Common myeloid progenitor, CD34-positive (primary cell): ENCODE measurements around the gene GUCD1.

Experiments
- CTCF ChIA-PET: fragments of 350-600 bp; sonication (Branson Sonifier 250); formaldehyde crosslinking; loops from one replicate; lab custom pipeline; 2021; ENCODE audit warnings: antibody characterized with exemption; lab: Charles Lee
- POLR2A ChIA-PET: fragments of 350-600 bp; sonication (Branson Sonifier 250); formaldehyde crosslinking; loops from one replicate; lab custom pipeline; 2021; ENCODE audit warnings: antibody characterized with exemption; lab: Charles Lee
- DNase-seq, 3 donors: peaks; one replicate each; pipeline versions ENCODE4 v3.0.0 to v3.0.0-alpha.2; 2013
- H3K27ac ChIP-seq, 2 experiments: 1 replicate in 1 of 2; 2 replicates in 1 of 2; pipeline ENCODE4 v1.7.0; 2013; ENCODE audit warnings: inconsistent platforms in 2 of 2, low read length in 2 of 2, mild to moderate bottlenecking in 2 of 2, low read depth in 1 of 2, moderate library complexity in 1 of 2; ENCODE audit not compliant: severe bottlenecking in 2 of 2, insufficient read depth in 1 of 2, poor library complexity in 1 of 2
- H3K27me3 ChIP-seq, 5 experiments: replicated peaks in 2 of 5; 1 replicate in 3 of 5; 2 replicates in 2 of 5; pipeline versions ENCODE4 v1.6.1 to v1.7.0; 2013; ENCODE audit warnings: low read length in 4 of 5, mild to moderate bottlenecking in 2 of 5, moderate library complexity in 2 of 5, inconsistent platforms in 1 of 5; ENCODE audit not compliant: insufficient read depth in 5 of 5, control insufficient read depth in 4 of 5
- H3K36me3 ChIP-seq, 4 experiments: 1 replicate in 2 of 4; 2 replicates in 2 of 4; pipeline versions ENCODE4 v1.6.1 to v1.7.0; 2013; ENCODE audit warnings: low read length in 3 of 4, control low read depth in 1 of 4, mild to moderate bottlenecking in 1 of 4; ENCODE audit not compliant: control insufficient read depth in 4 of 4, insufficient read depth in 4 of 4
- H3K4me1 ChIP-seq, 4 experiments: 1 replicate in 3 of 4; 2 replicates in 1 of 4; pipeline versions ENCODE4 v1.6.1 to v1.7.1; 2013; ENCODE audit warnings: low read length in 3 of 4, mild to moderate bottlenecking in 3 of 4, control low read depth in 1 of 4, inconsistent platforms in 1 of 4, moderate library complexity in 1 of 4; ENCODE audit not compliant: control insufficient read depth in 4 of 4, insufficient read depth in 4 of 4; ENCODE audit errors: control extremely low read depth in 1 of 4
- H3K4me3 ChIP-seq, 7 experiments: 1 replicate in 4 of 7; 2 replicates in 3 of 7; pipeline versions ENCODE4 v1.5.1 to v1.7.0; 2013; ENCODE audit warnings: mild to moderate bottlenecking in 7 of 7, low read length in 6 of 7, moderate library complexity in 6 of 7, inconsistent platforms in 2 of 7, low read depth in 2 of 7, control low read depth in 1 of 7; ENCODE audit not compliant: insufficient read depth in 4 of 7, control insufficient read depth in 1 of 7; ENCODE audit errors: extremely low read depth in 1 of 7
- H3K9me3 ChIP-seq, 5 experiments: 1 replicate in 4 of 5; 2 replicates in 1 of 5; pipeline versions ENCODE4 v1.6.1 to v1.7.1; 2013; ENCODE audit warnings: low read length in 4 of 5, mild to moderate bottlenecking in 2 of 5, inconsistent platforms in 1 of 5, low read depth in 1 of 5, moderate library complexity in 1 of 5; ENCODE audit not compliant: control insufficient read depth in 4 of 5, insufficient read depth in 2 of 5; ENCODE audit errors: control extremely low read depth in 1 of 5
- WGBS: methylation state at CpG from one replicate; pipeline ENCODE4 v1.1.5; 2013; ENCODE audit not compliant: insufficient coverage; 5-methylcytosine and 5-hydroxymethylcytosine counted together

Gene GUCD1

DNA sequence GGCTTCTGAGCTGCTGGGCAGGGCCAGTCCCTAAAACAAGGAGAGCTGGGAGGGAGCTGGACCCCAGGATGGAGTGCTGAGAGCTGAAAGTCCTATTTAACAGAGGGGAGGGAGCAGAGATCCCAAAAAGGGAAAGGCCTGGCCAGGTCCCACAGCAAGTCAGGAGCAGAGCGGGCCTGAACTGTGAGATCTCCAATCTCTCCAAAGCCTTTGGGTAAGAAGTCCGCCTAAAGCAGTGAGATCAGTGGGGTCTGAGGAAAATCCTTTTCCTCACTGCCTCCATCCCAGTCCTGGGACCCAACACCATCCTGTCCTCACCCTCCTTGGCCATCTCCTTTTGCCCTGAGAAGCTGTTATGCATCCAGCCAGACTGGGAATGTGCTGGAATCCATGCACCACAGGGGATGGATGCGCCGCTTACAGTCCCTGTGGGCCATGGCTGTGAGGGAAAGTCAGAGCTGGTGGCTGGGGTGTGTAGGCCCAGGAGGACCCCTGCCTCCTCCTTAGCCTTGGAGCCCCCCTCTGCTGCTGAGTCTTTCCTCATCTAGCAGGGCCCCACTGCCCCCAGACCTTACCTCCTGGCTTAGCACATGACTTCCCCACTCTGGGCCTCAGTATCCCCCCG, 29.3 kb upstream of the GUCD1 start:
- no peaks in the 10 kb centered on the region for H3K9me3 ChIP-seq
- POLR2A ChIA-PET, result no interaction called here
- H3K36me3 ChIP-seq, result peaks cover 0 to 18% (median 4%) of the 10 kb centered on the region in 4 experiments
- 98% methylated on average over 4 of the region's 5 CpGs for WGBS
- H3K27me3 ChIP-seq, result no peaks in the 10 kb centered on the region
- no peak overlapping the region for H3K27ac ChIP-seq
- no peak for DNase-seq
- CTCF ChIA-PET, result interaction anchor here (0.8 to 1.4 kb wide), 2 partner anchors 12 to 19 kb away, joined by 3 to 4 read pairs; no protein-coding TSS in a partner anchor
- no peaks in the 10 kb centered on the region for H3K4me1 ChIP-seq
- H3K4me3 ChIP-seq, result no peak overlapping the region

DNA sequence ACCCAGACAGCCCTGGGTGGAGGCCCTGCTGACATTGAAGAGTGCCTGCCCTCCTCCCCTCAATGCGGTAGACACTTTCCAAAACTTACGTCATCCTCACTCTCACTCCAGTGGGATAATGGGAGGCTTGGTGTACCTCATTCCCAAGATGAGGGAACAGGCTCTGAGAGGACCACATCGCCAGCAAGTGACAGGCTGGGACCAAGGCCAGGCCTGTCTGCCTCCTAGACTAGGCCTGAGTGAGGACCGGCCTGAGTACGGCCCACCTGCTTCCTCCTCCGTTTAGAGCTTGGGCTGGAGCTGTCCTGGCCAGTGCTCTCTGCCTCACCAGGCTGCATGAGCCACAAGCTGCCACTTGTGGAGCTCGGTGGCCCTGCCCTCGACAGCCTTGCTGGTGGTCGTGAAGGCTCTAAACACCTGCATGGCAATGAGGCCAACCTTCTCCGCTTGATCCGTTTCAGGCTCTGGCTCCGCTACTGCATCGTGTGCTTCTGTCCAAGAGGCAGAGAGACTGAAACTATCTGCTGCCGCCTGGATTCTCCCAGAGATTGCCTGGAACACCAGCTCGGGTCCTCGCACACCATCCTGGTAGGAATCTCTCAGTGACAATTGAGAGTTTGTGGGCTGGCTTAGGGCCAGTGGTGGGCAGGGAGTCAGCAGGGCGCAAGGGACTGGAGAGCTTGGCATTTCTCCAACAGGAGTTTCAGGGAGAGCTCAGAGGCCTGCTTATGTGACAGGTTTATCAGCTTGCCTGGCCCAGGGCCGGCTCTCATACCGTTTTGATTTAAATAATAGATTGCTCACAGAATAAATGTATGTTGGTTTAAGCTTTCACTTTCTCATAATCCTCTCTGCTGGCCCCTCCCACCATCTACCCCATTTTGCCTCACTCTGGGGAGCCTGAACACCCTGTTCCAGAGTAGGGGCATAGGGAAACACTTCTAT, 28.6 kb upstream of the GUCD1 start:
- 93% methylated on average over 15 of the region's 19 CpGs for WGBS
- POLR2A ChIA-PET, result no interaction called here
- Histone ChIP-seq H3K36me3 (peaks cover 0 to 18% (median 4%) of the 10 kb centered on the region in 4 experiments), H3K4me3 (no peak overlapping the region), H3K27ac (no peak overlapping the region), H3K4me1 (no peaks in the 10 kb centered on the region), H3K27me3 (no peaks in the 10 kb centered on the region), H3K9me3 (no peaks in the 10 kb centered on the region)
- CTCF ChIA-PET, result interaction anchor here (0.7 to 1.4 kb wide), 3 partner anchors 10 to 18 kb away, joined by 3 to 4 read pairs (median 3); no protein-coding TSS in a partner anchor
- DNase-seq, result no peak

DNA sequence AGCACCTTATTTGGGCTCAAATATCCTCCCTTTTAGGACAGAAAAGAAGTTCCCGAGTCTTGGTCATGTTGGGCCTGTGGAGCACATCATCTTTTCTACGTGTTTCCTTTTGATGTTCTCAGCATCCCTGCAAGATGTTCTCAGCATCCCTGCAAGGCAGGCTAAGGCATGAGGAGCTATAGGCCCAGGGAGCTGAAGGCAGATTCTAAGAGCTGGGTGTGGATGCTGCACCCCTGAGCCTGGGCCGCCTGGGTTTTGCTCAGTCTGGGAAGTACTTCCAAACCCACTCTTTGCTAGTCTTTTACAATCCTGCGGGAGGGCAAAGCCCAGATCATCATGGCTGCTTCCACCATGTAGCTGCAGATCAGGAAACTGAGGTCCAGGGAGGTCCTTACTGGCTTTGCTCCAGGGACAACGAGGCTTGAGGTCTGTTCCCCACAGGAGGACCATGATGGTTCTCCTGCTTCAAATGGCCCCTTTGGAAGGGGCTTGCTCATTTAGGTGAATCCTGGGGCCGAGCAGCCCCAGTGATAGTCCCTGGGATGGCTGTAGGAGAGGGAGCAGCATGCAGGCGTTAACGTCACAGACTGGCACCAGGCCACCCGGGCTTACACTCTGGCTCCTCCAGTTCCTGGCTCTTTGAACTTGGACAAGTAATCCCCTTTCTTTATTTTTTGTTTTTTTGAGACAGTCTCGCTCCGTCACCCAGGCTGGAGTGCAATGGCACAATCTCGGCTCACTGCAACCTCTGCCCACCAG, 27.3 kb upstream of the GUCD1 start:
- H3K4me3 ChIP-seq, result no peak overlapping the region
- H3K27me3 ChIP-seq, result no peaks in the 10 kb centered on the region
- no peak for DNase-seq
- POLR2A ChIA-PET, result no interaction called here
- CTCF ChIA-PET, result no interaction called here
- H3K27ac ChIP-seq, result no peak overlapping the region
- H3K4me1 ChIP-seq, result no peaks in the 10 kb centered on the region
- peaks cover 0 to 9% (median 6%) of the 10 kb centered on the region in 4 experiments for H3K36me3 ChIP-seq
- no peaks in the 10 kb centered on the region for H3K9me3 ChIP-seq
- 97% methylated on average over 11 of the region's 12 CpGs for WGBS

DNA sequence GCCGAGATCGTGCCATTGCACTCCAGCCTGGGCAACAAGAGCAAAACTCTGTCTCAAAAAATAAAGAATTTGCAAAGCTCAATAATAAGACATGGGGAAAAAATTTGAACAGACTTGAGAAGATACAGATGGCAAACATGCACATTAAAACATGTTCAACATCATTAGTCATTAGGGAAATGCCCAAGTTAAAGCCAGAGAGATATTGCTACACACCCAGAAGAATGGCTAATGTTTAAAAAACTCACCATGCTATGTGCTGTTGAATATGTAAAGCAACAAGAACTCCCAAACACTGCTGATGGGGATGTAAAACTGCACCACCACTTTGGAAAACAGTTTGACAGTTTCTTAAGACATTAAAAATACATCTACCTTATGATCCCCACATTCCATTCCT, 25.3 kb upstream of the GUCD1 start:
- H3K27me3 ChIP-seq, result no peaks in the 10 kb centered on the region
- H3K27ac ChIP-seq, result no peak overlapping the region
- no peak for DNase-seq
- H3K4me1 ChIP-seq, result no peaks in the 10 kb centered on the region
- WGBS, result no CpG with 5 or more reads among the region's 2 CpGs
- no peak overlapping the region for H3K4me3 ChIP-seq
- ChIA-PET POLR2A (no interaction called here), CTCF (no interaction called here)
- no peaks in the 10 kb centered on the region for H3K9me3 ChIP-seq
- H3K36me3 ChIP-seq, result peaks cover 0 to 12% (median 2%) of the 10 kb centered on the region in 4 experiments

DNA sequence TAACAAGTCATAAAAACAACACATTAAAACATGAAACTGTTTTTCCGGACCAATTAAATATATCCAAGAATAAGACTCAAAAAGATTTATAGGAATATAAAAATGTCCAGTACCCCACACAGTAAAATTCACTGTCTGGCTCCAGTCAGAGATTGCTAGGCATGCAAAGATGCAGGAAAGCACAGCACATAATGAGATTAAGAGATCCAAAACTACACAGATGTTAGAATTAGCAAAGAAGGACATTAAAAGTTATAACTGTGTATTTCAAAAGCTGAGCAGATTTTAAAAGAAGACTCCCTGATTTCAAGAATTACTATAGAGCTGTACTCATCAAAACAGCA, 24.3 kb upstream of the GUCD1 start:
- Histone ChIP-seq H3K36me3 (peaks cover under 1 to 15% (median 8%) of the 10 kb centered on the region in 4 experiments), H3K27ac (no peak overlapping the region), H3K4me3 (no peak overlapping the region), H3K27me3 (no peaks in the 10 kb centered on the region), H3K9me3 (no peaks in the 10 kb centered on the region), H3K4me1 (no peaks in the 10 kb centered on the region)
- CTCF ChIA-PET, result interaction anchor here (1.1 kb wide), 1 partner anchor 12 kb away, joined by 3 read pairs; no protein-coding TSS in a partner anchor
- POLR2A ChIA-PET, result no interaction called here
- WGBS, result no CpG with 5 or more reads among the region's 1 CpG
- no peak for DNase-seq

DNA sequence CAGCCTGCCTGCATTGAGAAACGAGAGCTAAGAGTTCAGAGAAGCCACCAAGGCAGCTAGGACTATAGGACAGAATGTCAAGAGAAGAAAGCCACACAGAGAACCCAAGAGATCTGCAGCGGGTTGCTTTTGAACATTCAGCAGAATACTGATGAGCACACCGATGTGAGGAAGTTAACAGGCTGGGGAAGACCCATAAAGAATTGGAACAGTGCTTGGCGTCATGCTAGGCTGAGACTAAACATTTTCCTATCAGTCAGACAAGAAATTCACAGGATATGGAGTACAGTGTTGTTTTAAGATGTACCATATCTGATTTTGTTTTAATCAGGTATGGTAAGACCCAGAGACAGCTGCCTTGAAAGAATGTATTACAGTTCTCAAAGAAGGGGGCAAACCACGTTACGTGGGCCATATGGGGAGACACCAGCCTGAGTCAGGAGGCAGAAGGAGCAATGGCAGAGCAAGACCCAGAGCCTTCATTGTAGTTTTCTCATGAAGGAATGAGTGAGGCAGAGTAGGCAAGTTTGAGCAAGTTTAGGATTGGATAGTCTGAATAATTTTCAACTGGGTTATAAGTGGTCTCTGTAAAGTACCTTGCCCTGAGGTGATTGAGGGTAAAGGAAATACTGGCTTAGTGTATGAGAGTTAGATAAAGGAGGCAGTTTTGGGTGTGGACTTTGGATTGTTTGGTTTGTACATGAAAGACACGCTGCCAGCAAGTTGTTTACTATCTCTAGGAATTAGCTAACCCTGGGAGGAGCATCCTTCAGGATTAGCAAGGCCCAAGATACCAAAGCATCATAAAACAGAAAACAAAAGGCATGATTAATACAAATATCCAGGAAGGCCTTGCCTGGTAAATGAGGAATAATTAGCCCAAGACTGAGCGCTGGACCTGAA, 23.7 kb upstream of the GUCD1 start:
- 96% methylated on average over 6 of the region's 8 CpGs for WGBS
- POLR2A ChIA-PET, result no interaction called here
- Histone ChIP-seq H3K27me3 (no peaks in the 10 kb centered on the region), H3K4me1 (no peaks in the 10 kb centered on the region), H3K4me3 (no peak overlapping the region), H3K36me3 (peaks cover 2 to 21% (median 12%) of the 10 kb centered on the region in 4 experiments), H3K9me3 (no peaks in the 10 kb centered on the region), H3K27ac (no peak overlapping the region)
- CTCF ChIA-PET, result interaction anchor here (1.1 kb wide), 1 partner anchor 11 kb away, joined by 3 read pairs; no protein-coding TSS in a partner anchor
- no peak for DNase-seq
